ENCODE results near the gene ZNF577. TPM values are rescaled to one million over a fixed set of nuclear protein-coding genes. Genes with fewer than 3 reads are reported as not detected.
"Not testable (repeated sequence)": the region's sequence is repeated elsewhere in the genome, so short reads cannot be mapped to it uniquely, and the experiment has no call there.

Gene ZNF577
- polyA plus RNA-seq (ENCODE audit: insufficient read length in 12 of 12): 10 to 100 TPM in 11 of 12 donors, not detected in 1; 13.5 to 33.5 (median 15.7) TPM
- long read RNA-seq, donor 1, partial matches to known transcripts: 0 of 8 reads
- long read RNA-seq, donor 1, other reads (novel, unspliced or antisense): 0 of 8 reads
- long read RNA-seq, donor 2, partial matches to known transcripts: 0 of 1 reads
- long read RNA-seq, donor 2, other reads (novel, unspliced or antisense): 0 of 1 reads
- long read RNA-seq, donor 3, partial matches to known transcripts: 0 of 2 reads
- long read RNA-seq, donor 3, other reads (novel, unspliced or antisense): 0 of 2 reads
- long read RNA-seq, donor 4, partial matches to known transcripts: 0 of 2 reads
- long read RNA-seq, donor 4, other reads (novel, unspliced or antisense): 0 of 2 reads
- long read RNA-seq, donor 5, partial matches to known transcripts: 12 of 16 reads
- long read RNA-seq, donor 5, other reads (novel, unspliced or antisense): 0 of 16 reads
- long read RNA-seq, donor 6, partial matches to known transcripts: 0 of 2 reads
- long read RNA-seq, donor 6, other reads (novel, unspliced or antisense): 0 of 2 reads
- long read RNA-seq, donor 7, partial matches to known transcripts: 0 of 1 reads
- long read RNA-seq, donor 7, other reads (novel, unspliced or antisense): 0 of 1 reads
- long read RNA-seq, donor 8, partial matches to known transcripts: 6 of 12 reads
- long read RNA-seq, donor 8, other reads (novel, unspliced or antisense): 0 of 12 reads
- long read RNA-seq, donor 9, partial matches to known transcripts: 0 of 4 reads
- long read RNA-seq, donor 9, other reads (novel, unspliced or antisense): 0 of 4 reads
- long read RNA-seq, donor 10, partial matches to known transcripts: 0 of 3 reads
- long read RNA-seq, donor 10, other reads (novel, unspliced or antisense): 0 of 3 reads
- long read RNA-seq, donor 11, partial matches to known transcripts: 0 of 2 reads
- long read RNA-seq, donor 11, other reads (novel, unspliced or antisense): 0 of 2 reads

GRCh38 chr19:51887522-51888498, at the start of gene ZNF577:
TSS of gene ZNF577 (minus strand) at chr19:51887951. CDS start at chr19:51880382, 7,569 bp downstream.
- DNase-seq: peak; percentile 94

GRCh38 chr19:51931921-51932320, 44.2 kb upstream of the ZNF577 start:
- no peak for DNase-seq

GRCh38 chr19:51927859-51928258, 40.1 kb upstream of the ZNF577 start:
- DNase-seq: no peak

DNA sequence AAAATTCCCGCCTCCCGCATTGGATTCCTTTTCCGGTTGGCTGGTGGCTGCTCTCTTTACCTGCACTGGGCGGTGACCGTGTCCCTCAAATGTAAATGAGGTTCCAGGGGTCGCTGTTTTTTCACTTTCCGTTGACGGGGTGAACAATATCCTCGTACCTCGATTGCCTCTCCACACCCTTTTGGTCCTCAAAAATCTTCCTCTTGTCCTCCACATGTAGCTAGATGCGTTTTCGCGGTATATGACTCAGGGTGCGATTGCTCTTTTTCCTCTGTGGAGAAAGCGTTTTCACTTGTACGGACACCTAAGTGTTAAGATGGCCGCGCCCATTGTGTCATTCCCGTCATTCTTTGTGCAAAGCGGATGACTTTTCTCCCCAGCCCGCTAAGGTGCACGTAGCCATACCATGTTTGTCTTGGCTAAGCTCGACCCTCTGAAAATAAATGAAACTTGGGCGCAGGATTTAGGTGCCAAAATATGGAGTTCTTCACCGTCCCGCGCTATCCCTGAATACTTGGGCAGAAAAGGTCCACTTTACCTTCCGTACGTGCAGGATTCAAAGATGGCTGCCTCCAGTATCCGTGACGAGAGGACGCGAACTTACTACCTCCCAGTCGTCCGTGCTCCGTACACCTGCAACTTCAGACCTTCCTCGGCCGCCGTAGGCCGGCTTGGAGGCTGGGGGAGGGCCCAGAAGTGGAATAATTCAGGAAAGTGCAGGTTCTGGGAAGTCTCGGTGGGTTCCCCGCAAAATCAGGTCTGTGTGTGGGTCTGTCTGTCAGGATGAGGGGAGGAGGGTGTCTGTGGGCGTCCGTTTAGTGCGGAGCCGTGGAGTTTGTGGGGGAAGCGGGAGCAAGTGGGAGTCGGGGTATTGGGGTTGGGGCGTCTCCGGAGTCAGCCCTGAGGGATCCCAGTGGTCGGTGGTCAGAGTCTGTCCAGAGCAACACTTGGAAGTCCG, 39.3 kb upstream of the ZNF577 start, which contains the start of gene ZNF613:
Gene ZNF613, plus strand, starts transcription at position 689 of the 958 bp plus-strand sequence. CDS start 8,749 bp downstream, outside the sequence.
- peak; percentile 93 for DNase-seq

- DNase-seq: no peak
Observed at GRCh38 chr19:51926426-51926783, 38.7 kb upstream of the ZNF577 start.

DNA sequence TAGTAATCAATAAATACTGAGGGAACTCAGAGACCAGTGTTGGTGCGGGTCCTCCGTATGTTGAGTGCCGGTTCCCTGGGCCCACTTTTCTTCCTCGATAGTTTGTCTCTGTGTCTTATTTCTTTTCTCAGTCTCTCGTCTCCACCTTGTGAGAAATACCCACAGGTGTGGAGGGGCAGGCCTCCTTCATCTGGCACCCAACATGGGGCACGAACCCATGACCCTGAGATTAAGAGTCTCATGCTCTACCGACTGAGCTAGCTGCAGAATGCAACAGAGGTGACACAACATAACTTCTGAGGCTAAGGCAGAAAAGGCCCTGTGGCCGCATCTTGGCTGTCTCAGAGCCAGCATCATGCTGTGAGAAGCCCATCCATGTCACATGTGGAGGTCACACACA, 34.2 kb upstream of the ZNF577 start:
- no peak for DNase-seq

- DNase-seq: no peak
Observed at GRCh38 chr19:51919606-51920005, 31.9 kb upstream of the ZNF577 start.

- no peak for DNase-seq
Observed at GRCh38 chr19:51916167-51916566, 28.4 kb upstream of the ZNF577 start.

- DNase-seq: no peak
Observed at GRCh38 chr19:51915324-51915867, 27.6 kb upstream of the ZNF577 start.

- DNase-seq: not testable (repeated sequence)
Observed at GRCh38 chr19:51907981-51908380, 20.2 kb upstream of the ZNF577 start.

GRCh38 chr19:51906108-51906507, 18.4 kb upstream of the ZNF577 start:
- DNase-seq: not testable (repeated sequence)

DNA sequence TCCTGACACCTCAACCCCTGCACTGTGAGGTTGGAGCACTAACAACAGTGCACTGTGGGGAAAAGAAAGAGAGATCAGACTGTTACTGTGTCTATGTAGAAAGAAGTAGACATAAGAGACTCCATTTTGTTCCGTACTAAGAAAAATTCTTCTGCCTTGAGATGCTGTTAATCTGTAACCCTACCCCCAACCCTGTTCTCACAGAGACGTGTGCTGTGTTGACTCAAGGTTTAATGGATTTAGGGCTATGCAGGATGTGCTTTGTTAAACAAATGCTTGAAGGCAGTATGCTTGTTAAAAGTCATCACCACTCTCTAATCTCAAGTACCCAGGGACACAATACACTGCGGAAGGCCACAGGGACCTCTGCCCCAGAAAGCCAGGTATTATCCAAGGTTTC, 17.9 kb upstream of the ZNF577 start:
- not testable (repeated sequence) for DNase-seq

DNA sequence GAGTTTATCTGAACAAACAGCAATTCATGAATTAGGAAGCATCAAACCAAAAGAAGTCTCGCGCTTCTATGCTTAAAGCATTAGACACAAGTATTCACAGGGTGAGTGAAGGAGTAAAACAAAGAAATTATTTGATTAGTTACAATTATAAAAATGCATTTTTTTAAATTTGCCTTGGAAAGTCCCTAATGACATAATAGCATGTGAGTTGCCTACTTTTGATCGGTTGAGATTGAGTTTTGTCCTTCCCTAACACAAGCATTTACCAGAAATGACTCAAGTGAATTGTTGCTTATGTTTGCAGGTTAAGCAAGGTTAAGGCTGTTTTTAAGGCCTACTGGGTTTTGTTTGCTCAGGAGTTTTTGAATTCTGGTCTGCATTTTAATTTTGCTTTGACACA, 17.5 kb upstream of the ZNF577 start:
- no peak for DNase-seq

- peak; percentile 89 for DNase-seq
Observed at GRCh38 chr19:51904331-51905165, 16.8 kb upstream of the ZNF577 start, which contains the start of gene ZNF649. TSS of gene ZNF649 (minus strand) at chr19:51905017. CDS start at chr19:51900107, 4,910 bp downstream.

DNA sequence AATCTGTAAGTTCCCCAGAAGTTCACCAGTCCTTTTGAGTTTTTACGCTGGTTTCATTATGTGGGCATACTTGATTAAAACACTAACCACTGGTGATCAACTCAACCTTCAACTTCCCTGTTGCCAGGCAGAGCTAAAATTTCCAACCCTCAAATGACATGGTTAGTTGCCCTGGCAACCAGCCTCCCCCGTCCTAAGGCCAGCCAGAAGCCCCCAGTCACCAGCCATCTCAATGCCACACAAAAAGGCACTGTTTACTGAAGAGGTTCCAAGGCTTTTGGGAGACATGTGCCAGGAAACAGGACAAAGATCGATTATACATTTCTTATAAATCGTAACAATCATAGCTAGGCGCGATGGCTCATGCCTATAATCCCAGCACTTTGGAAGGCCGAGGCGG, 15.4 kb upstream of the ZNF577 start:
- no peak for DNase-seq

GRCh38 chr19:51901860-51902259, 14.1 kb upstream of the ZNF577 start:
- DNase-seq: no peak

- no peak for DNase-seq
Observed at GRCh38 chr19:51891193-51891747, 3.5 kb upstream of the ZNF577 start.

DNA sequence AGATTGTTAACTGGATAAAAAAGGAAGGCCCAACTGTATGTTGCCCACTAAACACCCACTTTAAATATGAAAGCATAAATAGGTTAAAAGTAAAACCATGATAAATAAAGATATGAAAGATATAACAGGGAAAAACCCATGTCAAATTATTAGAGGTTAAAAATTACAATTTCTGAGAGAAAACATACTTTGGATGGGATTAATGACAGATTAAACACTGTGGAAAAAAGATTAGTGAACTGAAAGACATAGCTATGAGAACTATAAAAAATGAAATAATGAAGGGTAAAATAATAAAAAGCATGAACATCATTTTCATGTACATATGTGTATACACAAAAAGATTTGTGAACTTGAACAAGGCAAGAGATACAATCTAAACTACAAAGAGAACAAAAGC, 2.2 kb upstream of the ZNF577 start:
- no peak for DNase-seq
